HEK293 (cell line): ENCODE data around the gene PTPRH.

ENCODE experiments used
- BCL11A ChIP-seq: fragments of 450-650 bp; formaldehyde crosslinking; IDR thresholded peaks from 2 replicates; pipeline ENCODE4 v1.5.1; 2016; ENCODE audit warnings: low read depth, missing biosample characterization, missing genetic modification characterization
- GLIS2 ChIP-seq: fragments of 450-650 bp; formaldehyde crosslinking; IDR thresholded peaks from 2 replicates; pipeline ENCODE4 v1.5.1; 2016; ENCODE audit warnings: missing biosample characterization, missing genetic modification characterization
- HIC1 ChIP-seq: fragments of 450-650 bp; formaldehyde crosslinking; IDR thresholded peaks from 2 replicates; pipeline ENCODE4 v1.5.1; 2016; ENCODE audit warnings: missing biosample characterization, missing genetic modification characterization
- OVOL3 ChIP-seq: fragments of 450-650 bp; formaldehyde crosslinking; IDR thresholded peaks from 2 replicates; pipeline ENCODE4 v1.5.1; 2016; ENCODE audit warnings: missing biosample characterization, missing genetic modification characterization
- RBAK ChIP-seq: fragments of 450-650 bp; formaldehyde crosslinking; IDR thresholded peaks from 2 replicates; pipeline ENCODE4 v1.5.1; 2016; ENCODE audit warnings: missing biosample characterization, missing genetic modification characterization
- REPIN1 ChIP-seq: fragments of 450-650 bp; formaldehyde crosslinking; IDR thresholded peaks from 2 replicates; pipeline ENCODE4 v1.5.1; 2017; ENCODE audit warnings: missing biosample characterization, missing genetic modification characterization, low read depth
- TSHZ1 ChIP-seq: fragments of 450-650 bp; formaldehyde crosslinking; IDR thresholded peaks from 2 replicates; pipeline ENCODE4 v1.5.1; 2016; ENCODE audit warnings: missing biosample characterization, missing genetic modification characterization, borderline replicate concordance
- YY1 ChIP-seq: fragments of 450-650 bp; formaldehyde crosslinking; IDR thresholded peaks from 2 replicates; pipeline ENCODE4 v1.5.1; 2018; ENCODE audit warnings: missing biosample characterization, missing genetic modification characterization
- ZBTB21 ChIP-seq: fragments of 450-650 bp; formaldehyde crosslinking; IDR thresholded peaks from 2 replicates; pipeline ENCODE4 v1.5.1; 2017; ENCODE audit warnings: missing biosample characterization, missing genetic modification characterization
- ZBTB7A ChIP-seq: fragments of 450-650 bp; formaldehyde crosslinking; IDR thresholded peaks from 2 replicates; pipeline ENCODE4 v1.5.1; 2016; ENCODE audit warnings: low read depth, missing biosample characterization, missing genetic modification characterization
- ZFP3 ChIP-seq: fragments of 450-650 bp; formaldehyde crosslinking; IDR thresholded peaks from 2 replicates; pipeline ENCODE4 v1.5.1; 2016; ENCODE audit warnings: low read depth, missing biosample characterization, missing genetic modification characterization
- ZIC2 ChIP-seq: fragments of 450-650 bp; formaldehyde crosslinking; IDR thresholded peaks from 2 replicates; pipeline ENCODE4 v1.5.1; 2016; ENCODE audit warnings: missing biosample characterization, missing genetic modification characterization
- ZNF132 ChIP-seq: fragments of 450-650 bp; formaldehyde crosslinking; IDR thresholded peaks from 2 replicates; pipeline ENCODE4 v1.5.1; 2017; ENCODE audit warnings: missing biosample characterization, missing genetic modification characterization, borderline replicate concordance
- ZNF133 ChIP-seq: fragments of 450-650 bp; formaldehyde crosslinking; IDR thresholded peaks from 2 replicates; pipeline ENCODE4 v1.5.1; 2016; ENCODE audit warnings: missing biosample characterization, missing genetic modification characterization
- ZNF140 ChIP-seq: fragments of 450-650 bp; formaldehyde crosslinking; IDR thresholded peaks from 2 replicates; pipeline ENCODE4 v1.5.1; 2016; ENCODE audit warnings: missing biosample characterization, missing genetic modification characterization
- ZNF146 ChIP-seq: fragments of 450-650 bp; formaldehyde crosslinking; IDR thresholded peaks from 2 replicates; pipeline ENCODE4 v1.5.1; 2016; ENCODE audit warnings: missing biosample characterization, missing genetic modification characterization
- ZNF16 ChIP-seq: fragments of 450-650 bp; formaldehyde crosslinking; IDR thresholded peaks from 2 replicates; pipeline ENCODE4 v1.5.1; 2016; ENCODE audit warnings: low read depth, missing biosample characterization, missing genetic modification characterization
- ZNF221 ChIP-seq: fragments of 450-650 bp; formaldehyde crosslinking; IDR thresholded peaks from 2 replicates; pipeline ENCODE4 v1.5.1; 2017; ENCODE audit warnings: missing biosample characterization, missing genetic modification characterization, borderline replicate concordance
- ZNF266 ChIP-seq: fragments of 450-650 bp; formaldehyde crosslinking; IDR thresholded peaks from 2 replicates; pipeline ENCODE4 v1.5.1; 2016; ENCODE audit warnings: missing biosample characterization, missing genetic modification characterization, low read depth
- ZNF354C ChIP-seq: fragments of 450-650 bp; formaldehyde crosslinking; IDR thresholded peaks from 2 replicates; pipeline ENCODE4 v1.5.1; 2016; ENCODE audit warnings: missing biosample characterization, missing genetic modification characterization, low read depth, borderline replicate concordance
- ZNF530 ChIP-seq: fragments of 450-650 bp; formaldehyde crosslinking; IDR thresholded peaks from 2 replicates; pipeline ENCODE4 v1.5.1; 2016; ENCODE audit warnings: low read depth, missing biosample characterization, missing genetic modification characterization
- ZNF585B ChIP-seq: fragments of 450-650 bp; formaldehyde crosslinking; IDR thresholded peaks from 2 replicates; pipeline ENCODE4 v1.5.1; 2016; ENCODE audit warnings: missing biosample characterization, missing genetic modification characterization
- ZNF596 ChIP-seq: fragments of 450-650 bp; IDR thresholded peaks from 2 replicates; pipeline ENCODE4 v1.5.0; 2018; ENCODE audit warnings: missing biosample characterization, mild to moderate bottlenecking, missing genetic modification characterization, moderate library complexity
- ZNF670 ChIP-seq: fragments of 450-650 bp; formaldehyde crosslinking; IDR thresholded peaks from 2 replicates; pipeline ENCODE4 v1.5.1; 2016; ENCODE audit warnings: missing biosample characterization, missing genetic modification characterization, low read depth
- ZNF677 ChIP-seq: fragments of 450-650 bp; IDR thresholded peaks from 2 replicates; pipeline ENCODE4 v1.5.0; 2018; ENCODE audit warnings: missing biosample characterization, mild to moderate bottlenecking, missing genetic modification characterization, moderate library complexity
- ZNF707 ChIP-seq: fragments of 450-650 bp; formaldehyde crosslinking; IDR thresholded peaks from 2 replicates; pipeline ENCODE4 v1.5.1; 2016; ENCODE audit warnings: missing biosample characterization, missing genetic modification characterization
- ZNF837 ChIP-seq: fragments of 450-650 bp; formaldehyde crosslinking; IDR thresholded peaks from 2 replicates; pipeline ENCODE4 v1.5.1; 2016; ENCODE audit warnings: missing biosample characterization, missing genetic modification characterization
- ZSCAN4 ChIP-seq: fragments of 450-650 bp; formaldehyde crosslinking; IDR thresholded peaks from 2 replicates; pipeline ENCODE4 v1.5.1; 2017; ENCODE audit warnings: missing biosample characterization, missing genetic modification characterization
- TF ChIP-seq, protein P1 (sequence below): fragments of 450-650 bp; formaldehyde crosslinking; IDR thresholded peaks from 2 replicates; pipeline ENCODE4 v1.5.0; 2017; ENCODE audit warnings: missing biosample characterization, missing genetic modification characterization, borderline replicate concordance
- TF ChIP-seq, protein P2 (sequence below): fragments of 450-650 bp; formaldehyde crosslinking; IDR thresholded peaks from 2 replicates; pipeline ENCODE4 v1.5.1; 2016; ENCODE audit warnings: missing biosample characterization, missing genetic modification characterization

PTPRH gene

DNA sequence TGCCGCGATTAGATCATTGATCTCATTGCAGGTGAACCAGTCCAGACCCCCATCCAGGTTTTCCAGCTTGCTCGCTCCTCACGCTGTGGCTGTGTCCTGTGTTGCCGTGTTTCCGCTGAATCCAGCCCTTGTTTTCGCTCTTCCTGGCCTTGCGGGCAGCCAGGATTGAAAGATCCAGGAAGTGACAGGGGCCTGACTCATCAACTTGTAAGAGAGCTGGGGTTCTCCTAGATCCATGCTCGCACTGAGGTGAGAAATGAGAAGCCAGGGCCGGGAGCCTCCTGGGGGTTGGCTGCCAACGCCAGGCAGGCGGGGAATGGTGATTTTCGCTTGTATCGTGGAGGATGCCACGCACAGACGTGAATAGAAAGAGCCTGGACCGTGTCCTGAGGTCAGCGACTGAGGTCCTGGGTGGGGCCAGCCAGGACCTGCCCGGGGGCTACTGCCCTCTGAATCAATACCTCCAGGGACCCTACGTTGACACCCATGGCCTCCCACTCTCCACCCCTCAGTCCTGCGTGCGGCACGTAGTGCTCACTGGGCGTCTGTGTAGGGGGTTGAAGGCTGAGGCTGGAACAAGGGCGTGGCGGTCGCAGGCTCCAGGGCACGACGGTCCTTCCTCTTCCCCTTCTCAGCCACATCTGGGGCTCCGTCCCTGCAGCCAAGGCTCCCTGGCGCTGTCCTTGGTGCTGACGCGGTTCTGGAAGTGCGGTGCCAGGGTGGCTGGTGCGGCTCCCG is 7.3 kb upstream of the PTPRH start (continued):
- TF ChIP-seq, protein P1, sequence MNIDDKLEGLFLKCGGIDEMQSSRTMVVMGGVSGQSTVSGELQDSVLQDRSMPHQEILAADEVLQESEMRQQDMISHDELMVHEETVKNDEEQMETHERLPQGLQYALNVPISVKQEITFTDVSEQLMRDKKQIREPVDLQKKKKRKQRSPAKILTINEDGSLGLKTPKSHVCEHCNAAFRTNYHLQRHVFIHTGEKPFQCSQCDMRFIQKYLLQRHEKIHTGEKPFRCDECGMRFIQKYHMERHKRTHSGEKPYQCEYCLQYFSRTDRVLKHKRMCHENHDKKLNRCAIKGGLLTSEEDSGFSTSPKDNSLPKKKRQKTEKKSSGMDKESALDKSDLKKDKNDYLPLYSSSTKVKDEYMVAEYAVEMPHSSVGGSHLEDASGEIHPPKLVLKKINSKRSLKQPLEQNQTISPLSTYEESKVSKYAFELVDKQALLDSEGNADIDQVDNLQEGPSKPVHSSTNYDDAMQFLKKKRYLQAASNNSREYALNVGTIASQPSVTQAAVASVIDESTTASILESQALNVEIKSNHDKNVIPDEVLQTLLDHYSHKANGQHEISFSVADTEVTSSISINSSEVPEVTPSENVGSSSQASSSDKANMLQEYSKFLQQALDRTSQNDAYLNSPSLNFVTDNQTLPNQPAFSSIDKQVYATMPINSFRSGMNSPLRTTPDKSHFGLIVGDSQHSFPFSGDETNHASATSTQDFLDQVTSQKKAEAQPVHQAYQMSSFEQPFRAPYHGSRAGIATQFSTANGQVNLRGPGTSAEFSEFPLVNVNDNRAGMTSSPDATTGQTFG (tag by site-specific recombination) = peak; percentile 93
- TF ChIP-seq ZNF266 (tag by site-specific recombination) = no peak
- peak; percentile 70 for TF ChIP-seq HIC1
- no peak for TF ChIP-seq ZNF140
- no peak for TF ChIP-seq ZNF677
- TF ChIP-seq ZBTB21 = peak; percentile 75
- TF ChIP-seq REPIN1 (tag by site-specific recombination) = no peak
- peak; percentile 41; the same call in 1 of the 2 replicates for TF ChIP-seq ZSCAN4 (tag by site-specific recombination)
- TF ChIP-seq ZNF596 (tag by site-specific recombination) = no peak
- no peak for TF ChIP-seq ZNF354C (tag by site-specific recombination)
- TF ChIP-seq, protein P2, sequence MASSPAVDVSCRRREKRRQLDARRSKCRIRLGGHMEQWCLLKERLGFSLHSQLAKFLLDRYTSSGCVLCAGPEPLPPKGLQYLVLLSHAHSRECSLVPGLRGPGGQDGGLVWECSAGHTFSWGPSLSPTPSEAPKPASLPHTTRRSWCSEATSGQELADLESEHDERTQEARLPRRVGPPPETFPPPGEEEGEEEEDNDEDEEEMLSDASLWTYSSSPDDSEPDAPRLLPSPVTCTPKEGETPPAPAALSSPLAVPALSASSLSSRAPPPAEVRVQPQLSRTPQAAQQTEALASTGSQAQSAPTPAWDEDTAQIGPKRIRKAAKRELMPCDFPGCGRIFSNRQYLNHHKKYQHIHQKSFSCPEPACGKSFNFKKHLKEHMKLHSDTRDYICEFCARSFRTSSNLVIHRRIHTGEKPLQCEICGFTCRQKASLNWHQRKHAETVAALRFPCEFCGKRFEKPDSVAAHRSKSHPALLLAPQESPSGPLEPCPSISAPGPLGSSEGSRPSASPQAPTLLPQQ (tag by site-specific recombination) = peak; percentile 90
- peak; percentile 7; the same call in 1 of the 2 replicates for TF ChIP-seq RBAK
- no peak for TF ChIP-seq OVOL3
- TF ChIP-seq ZBTB7A = peak; percentile 82
- TF ChIP-seq ZNF707 (tag by site-specific recombination) = no peak
- 0 out of 2 replicates have a peak, but pooled peaks have one; percentile 18 for TF ChIP-seq ZNF530 (tag by site-specific recombination)
- TF ChIP-seq ZNF16 (tag by site-specific recombination) = peak; percentile 19; the same call in 1 of the 2 replicates
- peak; percentile 66 for TF ChIP-seq TSHZ1 (tag by site-specific recombination)
- TF ChIP-seq ZNF670 (tag by site-specific recombination) = no peak
- TF ChIP-seq ZNF221 (tag by site-specific recombination) = no peak
- TF ChIP-seq ZNF837 (tag by site-specific recombination) = no peak
- 0 out of 2 replicates have a peak, but pooled peaks have one; percentile 23 for TF ChIP-seq BCL11A (tag by site-specific recombination)
- peak; percentile 73 for TF ChIP-seq ZIC2 (tag by site-specific recombination)
- peak; percentile 85 for TF ChIP-seq GLIS2 (tag by site-specific recombination)
- TF ChIP-seq ZNF133 (tag by site-specific recombination) = no peak; the same call in 1 of the 2 replicates
- TF ChIP-seq ZNF585B (tag by site-specific recombination) = no peak
- TF ChIP-seq ZFP3 (tag by site-specific recombination) = no peak
- TF ChIP-seq ZNF146 (tag by site-specific recombination) = no peak
- TF ChIP-seq YY1 (tag by site-specific recombination) = no peak
- no peak for TF ChIP-seq ZNF132 (tag by site-specific recombination)
